Breast epithelium (tissue), 4 donors: ENCODE measurements around the gene BORCS5. TPM values are rescaled to one million over a fixed set of nuclear protein-coding genes. Genes with fewer than 3 reads are reported as not detected.

Source experiments
- DNase-seq, 2 donors: peaks; one replicate each; pipeline ENCODE4 v3.0.0-alpha.2; 2019; ENCODE audit warnings: low spot score in 2 of 2
- H3K27ac ChIP-seq, 2 donors: fragments of 200-600 bp; sonication (generic) in 1 of 2; one replicate each; pipeline ENCODE4 v1.5.1; 2016 to 2019; ENCODE audit warnings: mild to moderate bottlenecking in 1 of 2
- H3K27me3 ChIP-seq, 2 donors: fragments of 200-600 bp; sonication (generic) in 1 of 2; one replicate each; pipeline versions ENCODE4 v1.5.1 to v1.6.0; 2017 to 2019; ENCODE audit warnings: control low read depth in 1 of 2, mild to moderate bottlenecking in 1 of 2
- H3K36me3 ChIP-seq: fragments of 200-600 bp; one replicate; pipeline ENCODE4 v1.5.1; 2019
- H3K4me1 ChIP-seq, 2 donors: fragments of 200-600 bp; sonication (generic); one replicate each; pipeline ENCODE4 v1.5.1; 2016 to 2019; ENCODE audit warnings: control low read depth in 1 of 2
- H3K4me3 ChIP-seq, 3 donors: fragments of 200-600 bp; sonication (generic); 1 replicate in 2 of 3; 2 replicates in 1 of 3; pipeline ENCODE4 v1.5.1; 2016 to 2019; ENCODE audit warnings: mild to moderate bottlenecking in 3 of 3, moderate library complexity in 2 of 3
- H3K9me3 ChIP-seq, 2 donors: fragments of 200-600 bp; sonication (generic) in 1 of 2; one replicate each; pipeline ENCODE4 v1.5.1; 2016 to 2019; ENCODE audit warnings: control low read depth in 1 of 2
- CTCF ChIP-seq, 3 donors: fragments of 450-650 bp; IDR thresholded peaks; one replicate each; pipeline ENCODE4 v1.5.1; 2016 to 2017; ENCODE audit warnings: antibody characterized with exemption in 3 of 3, mild to moderate bottlenecking in 3 of 3, moderate library complexity in 3 of 3
- POLR2A ChIP-seq: fragments of 450-650 bp; IDR thresholded peaks from one replicate; pipeline ENCODE4 v1.6.1; 2016; ENCODE audit warnings: antibody characterized with exemption, mild to moderate bottlenecking, moderate library complexity
- POLR2AphosphoS5 ChIP-seq, 3 donors: sonication (generic); formaldehyde crosslinking; IDR thresholded peaks; one replicate each; pipeline ENCODE4 v1.6.1; 2017; ENCODE audit warnings: antibody characterized with exemption in 3 of 3
- intact Hi-C: fragments of 100-400 bp; cut with DNase I; formaldehyde crosslinking; loops from one replicate; pipeline ENCODE4 v1.15.1; 2023; ENCODE audit warnings: low total_unique reads
- total RNA-seq, 3 donors: library from RNA; depleted of rRNA; stranded (reverse); fragments of >200 nt; gene quantifications; one replicate each; pipeline ENCODE4 v1.1.0, GENCODE V29; 2016

Gene BORCS5
- total RNA-seq, 3 donors from 2014 or later, result 13.5 to 20.3 (median 17.4) TPM

GRCh38 chr12:12461923-12462315 is 105.0 kb downstream of the BORCS5 start:
- Histone ChIP-seq H3K27me3 (no peaks in the 10 kb centered on the region), H3K27ac (no peak overlapping the region), H3K4me3 (no peak overlapping the region), H3K9me3 (no peaks in the 10 kb centered on the region), H3K36me3 (no peaks in the 10 kb centered on the region), H3K4me1 (no peaks in the 10 kb centered on the region)
- no peak for TF ChIP-seq POLR2AphosphoS5 (IDR thresholded peaks at IDR 0.05)
- TF ChIP-seq POLR2A, result no peak
- TF ChIP-seq CTCF (IDR thresholded peaks at IDR 0.05), result no peak
- intact Hi-C loops, result no loop called here
- no peak for DNase-seq

GRCh38 chr12:12465522-12465921 is 108.6 kb downstream of the BORCS5 start:
- H3K27me3 ChIP-seq, result no peaks in the 10 kb centered on the region
- no peak for DNase-seq
- H3K4me3 ChIP-seq, result no peak overlapping the region
- intact Hi-C loops, result no loop called here
- no peaks in the 10 kb centered on the region for H3K9me3 ChIP-seq
- no peaks in the 10 kb centered on the region for H3K36me3 ChIP-seq
- H3K27ac ChIP-seq, result peak overlapping the region; percentile 25 to 33
- TF ChIP-seq POLR2AphosphoS5 (IDR thresholded peaks at IDR 0.05) (no peak), POLR2A (no peak), CTCF (IDR thresholded peaks at IDR 0.05) (no peak)
- H3K4me1 ChIP-seq, result peaks cover 0 to under 1% of the 10 kb centered on the region in 2 donors

- no peak for TF ChIP-seq POLR2AphosphoS5 (IDR thresholded peaks at IDR 0.05)
- no peak for TF ChIP-seq CTCF (IDR thresholded peaks at IDR 0.05)
- TF ChIP-seq POLR2A, result no peak
- Histone ChIP-seq H3K4me1 (peaks cover 0 to 7% of the 10 kb centered on the region in 2 donors), H3K9me3 (no peaks in the 10 kb centered on the region), H3K4me3 (no peak overlapping the region), H3K36me3 (no peaks in the 10 kb centered on the region), H3K27me3 (no peaks in the 10 kb centered on the region), H3K27ac (peak overlapping the region in 1 of 2 donors; percentile 84)
- intact Hi-C loops, result no loop called here
- no peak for DNase-seq
These were observed 109.3 kb downstream of the BORCS5 start for GRCh38 chr12:12466157-12466556.

- DNase-seq, result no peak
- Histone ChIP-seq H3K9me3 (no peaks in the 10 kb centered on the region), H3K4me3 (no peak overlapping the region), H3K36me3 (no peaks in the 10 kb centered on the region), H3K27ac (peak overlapping the region; percentile 84 to 89), H3K27me3 (no peaks in the 10 kb centered on the region), H3K4me1 (peaks cover 0 to 7% of the 10 kb centered on the region in 2 donors)
- TF ChIP-seq CTCF (IDR thresholded peaks at IDR 0.05), result no peak
- no peak for TF ChIP-seq POLR2AphosphoS5 (IDR thresholded peaks at IDR 0.05)
- no peak for TF ChIP-seq POLR2A
- intact Hi-C loops, result no loop called here
These were observed 110.4 kb downstream of the BORCS5 start for GRCh38 chr12:12467264-12467663.

GRCh38 chr12:12467688-12468261 is 110.9 kb downstream of the BORCS5 start:
- intact Hi-C loops, result no loop called here
- no peak overlapping the region for H3K4me3 ChIP-seq
- peak in 1 of 2 donors; percentile 85 for DNase-seq
- peak overlapping the region; percentile 84 to 89 for H3K27ac ChIP-seq
- no peaks in the 10 kb centered on the region for H3K36me3 ChIP-seq
- H3K9me3 ChIP-seq, result no peaks in the 10 kb centered on the region
- TF ChIP-seq POLR2AphosphoS5 (IDR thresholded peaks at IDR 0.05), result peak in 1 of 3 donors; percentile 49
- TF ChIP-seq CTCF (IDR thresholded peaks at IDR 0.05), result no peak
- H3K27me3 ChIP-seq, result no peaks in the 10 kb centered on the region
- H3K4me1 ChIP-seq, result peaks cover 0 to 7% of the 10 kb centered on the region in 2 donors
